Calu3 (cell line): Measurements from ENCODE around the gene ARFGAP2. TPM values are rescaled to one million over a fixed set of nuclear protein-coding genes. Genes with fewer than 3 reads are reported as not detected.
A peak's percentile ranks its signal among the peaks of the same experiment; 100 is the strongest.

Source experiments
- BruUV-seq: library from RNA; stranded (reverse); fragments of 400-500 nt; replicated peaks from 2 replicates; lab custom pipeline; 2021; lab: Mats Ljungman, UMichigan
- CTCF ChIA-PET: fragments of 300-600 bp; sonication (Branson Sonifier 250); formaldehyde crosslinking; loops from one replicate; lab custom pipeline; 2022; ENCODE audit warnings: antibody characterized with exemption; lab: Charles Lee
- DNase-seq: peaks from one replicate; pipeline ENCODE4 v3.0.0; 2022
- H3K27ac Mint-ChIP-seq: one replicate; pipeline ENCODE4 v1.8.0; 2022; ENCODE audit warnings: mixed read lengths; ENCODE audit not compliant: unreplicated experiment
- H3K27me3 Mint-ChIP-seq: one replicate; pipeline ENCODE4 v1.8.0; 2022; ENCODE audit warnings: mixed read lengths; ENCODE audit not compliant: unreplicated experiment
- H3K36me3 Mint-ChIP-seq: one replicate; pipeline ENCODE4 v1.8.0; 2022; ENCODE audit warnings: mild to moderate bottlenecking, moderate library complexity, mixed read lengths; ENCODE audit not compliant: insufficient read depth, unreplicated experiment
- H3K4me1 Mint-ChIP-seq: one replicate; pipeline ENCODE4 v1.8.0; 2022; ENCODE audit warnings: mild to moderate bottlenecking, low read depth, mixed read lengths; ENCODE audit not compliant: unreplicated experiment
- H3K4me3 Mint-ChIP-seq: one replicate; pipeline ENCODE4 v1.8.0; 2022; ENCODE audit warnings: mild to moderate bottlenecking, low read depth, moderate library complexity, mixed read lengths; ENCODE audit not compliant: unreplicated experiment
- H3K9me3 Mint-ChIP-seq: one replicate; pipeline ENCODE4 v1.8.0; 2022; ENCODE audit warnings: low read depth, mixed read lengths; ENCODE audit not compliant: unreplicated experiment
- intact Hi-C: fragments of 100-400 bp; cut with micrococcal nuclease; formaldehyde crosslinking; loops from one replicate; pipeline ENCODE4 v1.10.0; 2022; ENCODE audit not compliant: unreplicated experiment
- total RNA-seq: library from RNA; stranded (reverse); gene quantifications from 2 replicates; pipeline ENCODE4 v1.2.3, GENCODE V29; 2022
- TF ChIP-seq, protein P1 (sequence below): fragments of 200-600 bp; IDR thresholded peaks from one replicate; pipeline ENCODE4 v1.8.0; 2022; ENCODE audit warnings: antibody characterized with exemption; ENCODE audit not compliant: unreplicated experiment

ARFGAP2 gene
- total RNA-seq, 1 experiment from 2014 or later: 108 TPM

DNA sequence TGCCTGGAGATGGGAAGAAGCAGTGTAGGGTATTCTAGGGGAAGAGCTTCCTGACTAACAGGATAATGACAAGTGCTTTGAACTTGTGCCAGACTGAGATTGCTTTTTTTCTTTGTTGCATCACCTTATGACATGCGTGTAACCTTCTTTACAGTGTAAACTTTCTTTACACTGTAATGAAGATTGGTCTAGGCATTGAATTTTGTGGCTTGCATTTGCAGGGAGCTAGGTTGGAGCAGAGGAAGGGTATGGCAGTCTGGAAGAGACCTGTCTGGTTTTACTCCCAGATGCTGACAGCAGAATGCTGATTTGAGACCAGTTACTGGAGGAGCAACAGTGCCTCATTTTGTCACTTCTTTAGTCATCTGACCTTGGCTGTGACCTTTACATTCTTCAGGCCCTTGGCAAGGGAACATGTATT, 43.7 kb upstream of the ARFGAP2 start:
- CTCF ChIA-PET: interaction anchor here (0.6 to 1.4 kb wide), 5 partner anchors 16 to 39 kb away, joined by 3 to 4 read pairs (median 3); no protein-coding TSS in a partner anchor
- H3K4me1 Mint-ChIP-seq: peaks cover 34% of the 10 kb centered on the region

DNA sequence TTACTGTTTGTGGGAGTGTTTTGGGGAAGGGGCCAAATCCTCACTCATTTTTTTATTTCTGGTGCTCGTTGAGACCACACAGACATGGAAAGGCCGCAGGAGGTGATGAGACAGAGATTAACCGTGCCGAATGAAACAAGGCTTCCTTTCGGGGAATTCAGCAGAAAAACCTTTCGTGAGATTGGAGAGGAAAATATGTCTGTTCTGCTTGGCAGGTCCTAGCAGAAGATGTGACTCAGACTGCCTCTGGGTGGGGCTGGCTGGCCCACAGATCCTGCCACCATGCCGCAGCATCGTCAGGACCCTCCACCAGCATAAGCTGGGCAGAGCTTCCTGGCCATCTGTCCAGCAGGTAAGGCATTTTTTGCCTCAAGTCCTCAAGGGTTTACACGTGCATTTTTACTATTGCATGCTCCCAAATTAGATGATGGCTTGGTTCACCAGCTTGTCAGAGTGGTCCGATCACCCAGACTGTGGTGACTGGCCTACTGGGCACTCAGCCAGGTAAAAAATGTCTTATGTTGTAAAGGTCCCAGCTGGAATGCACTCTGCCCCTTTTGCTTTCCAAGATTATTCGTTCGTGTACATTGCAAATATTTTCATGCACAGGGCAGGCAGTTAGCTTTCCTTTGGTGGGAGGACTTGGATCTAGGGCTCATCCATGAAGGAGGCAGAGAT, 39.6 kb upstream of the ARFGAP2 start:
- Mint-ChIP-seq H3K36me3 (peaks cover 38% of the 10 kb centered on the region), H3K4me1 (peaks cover 47% of the 10 kb centered on the region), H3K9me3 (no peaks in the 10 kb centered on the region), H3K27ac (peak overlapping the region; percentile 84), H3K27me3 (no peaks in the 10 kb centered on the region), H3K4me3 (peak overlapping the region; percentile 71)
- intact Hi-C loops: loop anchor here (5.0 kb wide), 1 partner anchor 41 kb away; the partner anchor contains the start of gene NR1H3
- BruUV-seq: no TSS peak
- CTCF ChIA-PET: interaction anchor here (0.7 to 2.8 kb wide), 2 partner anchors 31 to 32 kb away, joined by 3 to 13 read pairs; partner anchors contain the start of gene ACP2
- TF ChIP-seq, protein P1, sequence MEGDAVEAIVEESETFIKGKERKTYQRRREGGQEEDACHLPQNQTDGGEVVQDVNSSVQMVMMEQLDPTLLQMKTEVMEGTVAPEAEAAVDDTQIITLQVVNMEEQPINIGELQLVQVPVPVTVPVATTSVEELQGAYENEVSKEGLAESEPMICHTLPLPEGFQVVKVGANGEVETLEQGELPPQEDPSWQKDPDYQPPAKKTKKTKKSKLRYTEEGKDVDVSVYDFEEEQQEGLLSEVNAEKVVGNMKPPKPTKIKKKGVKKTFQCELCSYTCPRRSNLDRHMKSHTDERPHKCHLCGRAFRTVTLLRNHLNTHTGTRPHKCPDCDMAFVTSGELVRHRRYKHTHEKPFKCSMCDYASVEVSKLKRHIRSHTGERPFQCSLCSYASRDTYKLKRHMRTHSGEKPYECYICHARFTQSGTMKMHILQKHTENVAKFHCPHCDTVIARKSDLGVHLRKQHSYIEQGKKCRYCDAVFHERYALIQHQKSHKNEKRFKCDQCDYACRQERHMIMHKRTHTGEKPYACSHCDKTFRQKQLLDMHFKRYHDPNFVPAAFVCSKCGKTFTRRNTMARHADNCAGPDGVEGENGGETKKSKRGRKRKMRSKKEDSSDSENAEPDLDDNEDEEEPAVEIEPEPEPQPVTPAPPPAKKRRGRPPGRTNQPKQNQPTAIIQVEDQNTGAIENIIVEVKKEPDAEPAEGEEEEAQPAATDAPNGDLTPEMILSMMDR: no peak
- peak; percentile 73 for DNase-seq

More for the DNA sequence above, 43.7 kb upstream of the ARFGAP2 start:
- Mint-ChIP-seq H3K4me3 (no peak overlapping the region), H3K9me3 (no peaks in the 10 kb centered on the region), H3K27ac (peak overlapping the region; percentile 62), H3K36me3 (peaks cover 24% of the 10 kb centered on the region), H3K27me3 (no peaks in the 10 kb centered on the region)
- TF ChIP-seq, protein P1: no peak
- no TSS peak for BruUV-seq
- no peak for DNase-seq
- intact Hi-C loops: no loop called here

DNA sequence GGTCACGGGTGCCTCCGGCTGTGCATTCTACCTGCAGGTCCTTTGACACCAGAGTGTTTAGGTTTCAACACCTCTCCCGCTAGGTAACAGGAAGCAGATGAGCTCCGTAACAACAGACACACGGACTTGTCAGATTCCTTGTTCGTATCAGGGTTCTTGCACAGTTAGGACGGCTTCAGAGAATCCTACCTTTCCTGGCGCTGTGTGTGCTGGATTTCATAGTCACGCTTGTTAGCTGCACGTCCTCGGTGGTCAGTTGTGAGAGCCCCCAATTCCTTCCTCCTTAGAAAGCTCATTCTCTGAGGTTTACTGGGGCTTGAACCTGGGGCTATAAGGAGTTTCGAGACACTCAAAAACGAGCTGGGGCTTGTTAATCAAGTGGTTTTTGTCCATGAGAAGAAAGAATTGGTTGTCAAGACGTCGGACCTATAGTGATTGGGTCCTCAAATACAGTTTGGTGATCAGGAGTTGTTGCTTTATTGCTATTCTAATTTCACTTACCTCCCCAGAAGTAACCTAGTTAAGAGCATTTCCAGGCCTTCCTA, 38.8 kb upstream of the ARFGAP2 start:
- CTCF ChIA-PET: interaction anchor here (1.1 to 2.8 kb wide), 6 partner anchors 21 to 44 kb away, joined by 4 to 13 read pairs (median 6); partner anchors contain the start of gene NR1H3
- no peak for DNase-seq
- TF ChIP-seq, protein P1: no peak
- Mint-ChIP-seq H3K27ac (peak overlapping the region; percentile 84), H3K27me3 (no peaks in the 10 kb centered on the region), H3K36me3 (peaks cover 36% of the 10 kb centered on the region), H3K4me1 (peaks cover 44% of the 10 kb centered on the region), H3K4me3 (peak overlapping the region; percentile 71), H3K9me3 (no peaks in the 10 kb centered on the region)
- intact Hi-C loops: loop anchor here (5.0 kb wide), 1 partner anchor 42 kb away; the partner anchor contains the start of gene NR1H3
- BruUV-seq: no TSS peak

DNA sequence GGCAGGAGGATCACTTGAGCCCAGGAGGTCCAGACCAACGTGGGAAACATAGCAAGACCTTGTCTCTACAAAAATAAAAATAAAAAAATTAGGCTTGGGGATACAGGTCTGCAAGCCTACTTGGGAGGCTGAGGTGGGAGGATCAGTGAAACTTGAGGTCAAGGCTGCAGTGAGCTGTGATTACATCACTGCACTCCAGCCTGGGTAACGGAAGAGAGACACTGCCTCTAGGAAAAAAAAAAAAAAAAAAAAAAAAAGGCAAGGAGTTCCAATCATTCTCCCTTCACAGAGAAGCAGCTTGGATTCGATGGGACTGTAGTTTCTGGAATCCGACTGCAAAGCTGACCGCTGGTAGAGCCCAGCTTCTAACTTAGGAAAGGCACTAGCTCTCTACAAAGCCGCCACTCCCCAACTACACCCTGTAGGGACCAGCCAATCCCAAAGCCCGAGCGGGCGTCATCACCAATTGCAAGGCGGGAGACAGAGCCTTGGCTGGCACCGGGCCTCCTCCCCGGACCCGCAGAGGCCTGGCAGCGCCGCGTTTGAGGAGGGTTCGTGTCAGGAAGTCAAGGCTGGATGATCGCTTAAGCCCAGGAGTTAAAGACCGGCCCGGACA, 37.4 kb upstream of the ARFGAP2 start:
- peak; percentile 89 for DNase-seq
- BruUV-seq: TSS peak; percentile 79
- CTCF ChIA-PET: interaction anchor here (0.5 to 2.8 kb wide), 11 partner anchors 10 to 192 kb away, joined by 3 to 13 read pairs (median 4); partner anchors contain the start of genes ACP2 and NR1H3
- Mint-ChIP-seq H3K27ac (peak overlapping the region; percentile 80), H3K4me1 (peaks cover 34% of the 10 kb centered on the region), H3K9me3 (no peaks in the 10 kb centered on the region), H3K27me3 (no peaks in the 10 kb centered on the region), H3K36me3 (peaks cover 31% of the 10 kb centered on the region), H3K4me3 (peak overlapping the region; percentile 71)
- intact Hi-C loops: loop anchor here (5.0 kb wide), 1 partner anchor 37 kb away; the partner anchor contains the start of gene ARFGAP2
- TF ChIP-seq, protein P1: no peak
